CD4-positive, alpha-beta T cell treated with Interleukin-17A for 4 hours (primary cell): ENCODE results near the gene ADAMTS19.
"Not testable (repeated sequence)": the region's sequence is repeated elsewhere in the genome, so short reads cannot be mapped to it uniquely, and the experiment has no call there.

Experiments used
- DNase-seq: peaks from one replicate; pipeline ENCODE4 v3.0.0-alpha.2; 2020; ENCODE audit warnings: mixed read lengths

The ADAMTS19 gene

GRCh38 chr5:129593525-129593924 lies 133.4 kb downstream of the ADAMTS19 start:
- no peak for DNase-seq

- DNase-seq = no peak
Observed at GRCh38 chr5:129601576-129601975, 141.5 kb downstream of the ADAMTS19 start.

GRCh38 chr5:129608350-129608749 lies 148.3 kb downstream of the ADAMTS19 start:
- no peak for DNase-seq

- DNase-seq = no peak
Observed at GRCh38 chr5:129609710-129610109, 149.6 kb downstream of the ADAMTS19 start.

GRCh38 chr5:129616517-129616916 lies 156.4 kb downstream of the ADAMTS19 start:
- DNase-seq = no peak

GRCh38 chr5:129617206-129617605 lies 157.1 kb downstream of the ADAMTS19 start:
- no peak for DNase-seq

GRCh38 chr5:129619782-129620181 lies 159.7 kb downstream of the ADAMTS19 start:
- DNase-seq = no peak

- no peak for DNase-seq
Observed at GRCh38 chr5:129622531-129622930, 162.4 kb downstream of the ADAMTS19 start.

GRCh38 chr5:129629575-129629974 lies 169.5 kb downstream of the ADAMTS19 start:
- DNase-seq = no peak

- no peak for DNase-seq
Observed at GRCh38 chr5:129630101-129630500, 170.0 kb downstream of the ADAMTS19 start.

- no peak for DNase-seq
Observed at GRCh38 chr5:129631961-129632360, 171.9 kb downstream of the ADAMTS19 start.

- not testable (repeated sequence) for DNase-seq
Observed at GRCh38 chr5:129637501-129637900, 177.4 kb downstream of the ADAMTS19 start.

GRCh38 chr5:129639331-129639730 lies 179.2 kb downstream of the ADAMTS19 start:
- DNase-seq = no peak

- DNase-seq = no peak
Observed at GRCh38 chr5:129652349-129653056, 192.4 kb downstream of the ADAMTS19 start.

GRCh38 chr5:129653057-129653375 lies 192.9 kb downstream of the ADAMTS19 start:
- no peak for DNase-seq

GRCh38 chr5:129653442-129653841 lies 193.3 kb downstream of the ADAMTS19 start:
- no peak for DNase-seq

- DNase-seq = no peak
Observed at GRCh38 chr5:129656952-129657351, 196.9 kb downstream of the ADAMTS19 start.

- DNase-seq = no peak
Observed at GRCh38 chr5:129658801-129659200, 198.7 kb downstream of the ADAMTS19 start.

GRCh38 chr5:129661366-129662035 lies 201.4 kb downstream of the ADAMTS19 start:
- DNase-seq = no peak

- peak; percentile 21 for DNase-seq
Observed at GRCh38 chr5:129664336-129664937, 204.3 kb downstream of the ADAMTS19 start.

GRCh38 chr5:129670957-129671500 lies 210.9 kb downstream of the ADAMTS19 start:
- DNase-seq = no peak

- no peak for DNase-seq
Observed at GRCh38 chr5:129672006-129672405, 211.9 kb downstream of the ADAMTS19 start.

- no peak for DNase-seq
Observed at GRCh38 chr5:129679671-129680070, 219.6 kb downstream of the ADAMTS19 start.

- DNase-seq = no peak
Observed at GRCh38 chr5:129687941-129688340, 227.8 kb downstream of the ADAMTS19 start.
